Activated naive CD4-positive, alpha-beta T cell treated with anti-CD3 and anti-CD28 coated beads, Interleukin-2, amount 50 U/mL, for 72 hours (primary cell): ENCODE measurements around the gene TFCP2. TPM values are rescaled to one million over a fixed set of nuclear protein-coding genes. Genes with fewer than 3 reads are reported as not detected.
A peak's percentile ranks its signal among the peaks of the same experiment; 100 is the strongest.
"Not testable (repeated sequence)": the region's sequence is repeated elsewhere in the genome, so short reads cannot be mapped to it uniquely, and the experiment has no call there.

Experiments used
- ATAC-seq, 2 donors: fragments of 150-1000 bp; cut with Tn5 transposase; 2 replicates each; pipeline ENCODE4 v1.10.0; 2021; ENCODE audit warnings: mild to moderate bottlenecking in 2 of 2, moderate library complexity in 2 of 2
- DNase-seq, 2 donors: peaks; one replicate each; pipeline ENCODE4 v3.0.0; 2021 to 2022; ENCODE audit warnings: low spot score in 2 of 2
- H3K27ac Mint-ChIP-seq, 2 donors: one replicate each; pipeline ENCODE4 v1.8.0; 2022; ENCODE audit warnings: mild to moderate bottlenecking in 2 of 2, mixed read lengths in 2 of 2
- H3K36me3 Mint-ChIP-seq, 2 donors: one replicate each; pipeline ENCODE4 v1.8.0; 2022; ENCODE audit warnings: mixed read lengths in 2 of 2
- H3K9me3 Mint-ChIP-seq, 2 donors: one replicate each; pipeline ENCODE4 v1.8.0; 2022; ENCODE audit warnings: mixed read lengths in 2 of 2
- total RNA-seq, 2 donors: library from RNA; stranded (reverse); gene quantifications; one replicate each; pipeline ENCODE4 v1.2.3, GENCODE V29; 2022

TFCP2 gene, protein sequence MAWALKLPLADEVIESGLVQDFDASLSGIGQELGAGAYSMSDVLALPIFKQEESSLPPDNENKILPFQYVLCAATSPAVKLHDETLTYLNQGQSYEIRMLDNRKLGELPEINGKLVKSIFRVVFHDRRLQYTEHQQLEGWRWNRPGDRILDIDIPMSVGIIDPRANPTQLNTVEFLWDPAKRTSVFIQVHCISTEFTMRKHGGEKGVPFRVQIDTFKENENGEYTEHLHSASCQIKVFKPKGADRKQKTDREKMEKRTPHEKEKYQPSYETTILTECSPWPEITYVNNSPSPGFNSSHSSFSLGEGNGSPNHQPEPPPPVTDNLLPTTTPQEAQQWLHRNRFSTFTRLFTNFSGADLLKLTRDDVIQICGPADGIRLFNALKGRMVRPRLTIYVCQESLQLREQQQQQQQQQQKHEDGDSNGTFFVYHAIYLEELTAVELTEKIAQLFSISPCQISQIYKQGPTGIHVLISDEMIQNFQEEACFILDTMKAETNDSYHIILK
- 10 to 100 TPM; 29.7 to 32.3 TPM for total RNA-seq

DNA sequence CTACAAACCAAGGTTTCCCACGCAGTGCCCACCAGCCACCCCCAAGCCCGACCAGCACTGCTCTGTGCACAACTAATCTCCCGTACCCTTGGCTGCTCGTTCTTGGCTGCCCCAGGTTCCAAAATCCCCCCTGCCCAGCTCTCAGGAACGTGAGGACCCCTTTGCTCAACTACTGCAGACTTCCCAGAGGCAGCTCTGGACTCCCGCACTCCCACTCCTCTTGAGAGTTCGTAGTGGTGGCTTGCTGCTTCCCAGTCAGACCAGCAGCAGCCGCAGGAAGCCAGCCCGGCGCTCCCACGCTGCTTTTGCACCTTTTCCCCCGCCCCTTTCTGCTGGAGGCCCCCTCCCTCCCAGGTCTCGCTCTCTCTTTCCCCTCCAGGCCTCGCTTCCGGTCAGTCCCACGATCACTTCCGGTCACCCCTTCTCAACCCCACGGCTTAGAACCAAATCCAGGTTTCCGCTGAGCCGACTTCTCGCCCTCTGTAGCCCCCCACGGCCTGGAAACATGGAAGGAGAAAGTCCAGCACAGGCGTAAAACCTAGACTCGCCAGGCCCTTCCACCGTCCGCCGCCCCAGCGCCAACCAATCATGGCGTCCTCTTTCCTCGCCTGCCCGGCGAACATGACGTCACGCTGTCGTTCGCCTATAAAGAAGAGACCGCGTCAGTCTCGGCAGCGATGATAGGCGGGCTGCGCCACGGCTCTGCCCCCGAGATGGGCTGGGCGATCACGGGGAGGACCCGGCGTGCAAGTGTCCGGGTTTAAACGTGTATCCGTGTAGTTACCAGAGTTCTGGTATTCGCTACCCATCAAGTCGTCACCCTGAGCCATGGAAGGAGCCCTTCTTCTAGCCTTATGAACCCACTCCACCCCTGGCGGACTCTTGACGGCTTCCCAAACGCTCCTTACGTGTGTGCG lies at the start of gene TFCP2:
Gene TFCP2 (minus strand): TSS at position 621 of the 917 bp plus-strand sequence. CDS start 713 bp downstream, outside the sequence.
- DNase-seq, result peak; percentile 89 to 95
- Mint-ChIP-seq H3K9me3 (no peaks in the 10 kb centered on the region), H3K36me3 (peaks cover 0 to 6% of the 10 kb centered on the region in 2 donors), H3K27ac (peak within 1 kb of the TSS in 1 of 2 donors; percentile 50)
- peak; percentile 97 to 99 for ATAC-seq

DNA sequence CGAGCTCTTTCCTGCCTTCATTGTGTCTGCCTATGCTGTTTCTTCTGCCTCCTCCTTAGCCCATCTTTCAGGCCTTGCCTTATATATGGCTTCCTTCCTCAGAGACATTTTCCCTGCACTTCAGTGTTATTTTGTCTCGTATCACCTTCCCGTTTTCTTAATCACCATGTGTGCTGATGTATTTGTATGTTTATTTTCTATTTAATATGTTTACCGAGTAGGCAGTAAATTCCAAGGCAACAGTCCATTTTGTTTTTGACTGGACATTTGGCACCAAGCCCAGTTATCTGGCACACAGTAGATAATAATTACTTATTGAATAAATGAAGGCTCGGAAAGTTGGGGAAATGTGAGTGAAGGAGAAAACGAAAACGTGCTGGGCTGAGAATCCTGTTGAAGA lies 49.5 kb upstream of the TFCP2 start:
- peaks cover 0 to 5% of the 10 kb centered on the region in 2 donors for H3K36me3 Mint-ChIP-seq
- H3K27ac Mint-ChIP-seq, result no peak overlapping the region
- no peaks in the 10 kb centered on the region for H3K9me3 Mint-ChIP-seq
- no peak for DNase-seq
- ATAC-seq, result no peak

DNA sequence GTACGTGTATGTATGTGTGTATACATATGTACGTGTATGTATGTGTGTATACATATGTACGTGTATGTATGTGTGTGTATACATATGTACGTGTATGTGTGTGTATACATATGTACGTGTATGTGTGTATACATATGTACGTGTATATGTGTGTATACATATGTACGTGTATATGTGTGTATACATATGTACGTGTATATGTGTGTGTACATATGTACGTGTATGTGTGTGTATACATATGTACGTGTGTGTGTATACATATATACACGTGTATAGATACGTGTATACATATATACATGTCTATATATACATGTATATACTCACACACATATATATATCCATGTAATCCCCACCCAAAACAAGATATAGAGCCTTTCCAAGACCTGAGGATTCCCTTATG lies 46.9 kb upstream of the TFCP2 start:
- not testable (repeated sequence) for ATAC-seq, H3K27ac Mint-ChIP-seq, H3K36me3 Mint-ChIP-seq, H3K9me3 Mint-ChIP-seq, DNase-seq

DNA sequence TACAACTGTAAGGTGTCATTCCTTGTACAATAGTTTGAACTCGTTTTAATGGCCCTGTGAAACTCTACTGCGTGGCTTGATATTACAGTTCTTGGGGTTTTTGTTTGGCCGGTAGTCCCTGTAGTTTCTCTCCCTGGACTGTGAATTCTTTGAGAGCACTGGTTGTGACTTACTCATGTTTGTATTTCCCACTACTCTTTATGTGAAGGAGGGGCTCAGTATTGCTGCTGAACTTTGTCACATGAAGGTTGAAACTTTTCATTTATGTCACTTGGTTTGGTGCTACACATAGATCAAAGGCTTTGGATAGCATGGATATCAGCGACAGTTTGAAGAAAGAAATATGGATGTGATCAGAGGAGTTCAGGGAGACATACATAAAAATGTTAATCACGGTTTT lies 46.4 kb upstream of the TFCP2 start:
- H3K36me3 Mint-ChIP-seq, result peaks cover 3 to 5% of the 10 kb centered on the region in 2 donors
- H3K27ac Mint-ChIP-seq, result peak overlapping the region; percentile 25 to 91
- DNase-seq, result no peak
- ATAC-seq, result no peak
- H3K9me3 Mint-ChIP-seq, result peaks cover 0 to 2% of the 10 kb centered on the region in 2 donors

DNA sequence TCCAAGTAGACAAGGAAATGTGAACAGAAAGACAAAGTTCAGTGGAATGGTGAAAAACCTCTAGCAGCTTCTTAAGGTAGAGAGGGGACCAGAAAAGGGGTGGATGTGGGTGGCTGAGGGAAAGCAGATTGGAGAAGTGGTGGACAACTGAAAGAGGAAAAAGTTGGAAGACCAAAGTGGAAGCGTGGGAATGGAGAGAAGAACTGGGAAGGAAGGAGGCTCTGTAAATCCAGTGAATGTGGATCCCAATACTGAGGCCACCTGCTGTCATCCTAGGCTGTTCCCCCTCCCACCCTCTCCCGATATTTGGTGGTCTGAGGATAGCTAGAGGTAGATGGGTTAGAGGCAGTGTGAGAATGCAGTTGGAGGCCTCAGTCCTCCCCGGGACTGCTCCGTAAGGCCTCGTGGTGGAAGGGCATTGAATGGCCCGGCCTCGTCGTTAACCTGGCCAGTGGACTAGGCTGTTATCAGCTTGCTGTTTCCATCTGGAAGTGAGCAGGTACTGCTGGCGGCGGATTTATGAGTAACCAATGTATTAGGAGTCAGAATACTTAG lies 45.7 kb upstream of the TFCP2 start:
- H3K36me3 Mint-ChIP-seq, result peaks cover 5 to 6% of the 10 kb centered on the region in 2 donors
- peak overlapping the region; percentile 68 to 91 for H3K27ac Mint-ChIP-seq
- ATAC-seq, result no peak
- no peak for DNase-seq
- H3K9me3 Mint-ChIP-seq, result peaks cover 0 to 4% of the 10 kb centered on the region in 2 donors

DNA sequence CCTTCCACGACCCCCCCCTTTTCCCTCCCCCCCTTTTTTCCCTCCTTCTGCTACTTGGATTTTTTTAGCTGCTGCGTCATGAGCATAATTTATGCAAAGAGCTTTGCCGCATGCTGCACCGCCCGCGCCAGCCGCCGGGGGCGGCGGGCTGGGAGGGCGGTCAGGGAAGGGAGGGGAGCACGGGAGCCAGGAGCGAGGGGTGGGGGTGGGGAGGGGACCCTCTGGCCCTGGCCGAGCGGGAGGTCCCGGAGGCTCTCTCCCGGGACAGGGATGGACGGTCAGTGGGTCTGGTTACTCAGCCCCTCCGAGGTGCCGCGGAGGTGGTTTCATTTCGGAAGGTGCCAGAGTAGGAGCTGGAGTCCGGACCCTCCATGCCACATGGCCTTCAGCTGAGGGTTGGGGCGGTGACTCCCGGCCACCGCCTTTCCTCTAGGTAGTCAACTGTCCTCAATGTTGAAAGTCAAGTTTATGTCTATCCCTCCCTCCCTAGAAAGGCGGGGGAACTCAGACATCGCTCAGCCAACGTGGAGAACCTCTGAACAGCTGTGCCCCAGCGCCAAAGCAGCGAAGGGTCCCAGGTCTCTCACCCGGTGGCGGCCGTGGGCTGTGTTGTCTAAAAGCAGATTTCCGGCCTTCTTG lies 45.2 kb upstream of the TFCP2 start, which contains the start of gene POU6F1:
Gene POU6F1 (minus strand): TSS at position 95 of the 639 bp plus-strand sequence. CDS start 11,226 bp downstream, outside the sequence.
- peaks cover 0 to 4% of the 10 kb centered on the region in 2 donors for H3K9me3 Mint-ChIP-seq
- DNase-seq (peak; percentile 65 to 74), ATAC-seq (peak; percentile 82)
- H3K36me3 Mint-ChIP-seq, result peaks cover 5 to 6% of the 10 kb centered on the region in 2 donors
- peak within 1 kb of the TSS; percentile 72 to 91 for H3K27ac Mint-ChIP-seq

DNA sequence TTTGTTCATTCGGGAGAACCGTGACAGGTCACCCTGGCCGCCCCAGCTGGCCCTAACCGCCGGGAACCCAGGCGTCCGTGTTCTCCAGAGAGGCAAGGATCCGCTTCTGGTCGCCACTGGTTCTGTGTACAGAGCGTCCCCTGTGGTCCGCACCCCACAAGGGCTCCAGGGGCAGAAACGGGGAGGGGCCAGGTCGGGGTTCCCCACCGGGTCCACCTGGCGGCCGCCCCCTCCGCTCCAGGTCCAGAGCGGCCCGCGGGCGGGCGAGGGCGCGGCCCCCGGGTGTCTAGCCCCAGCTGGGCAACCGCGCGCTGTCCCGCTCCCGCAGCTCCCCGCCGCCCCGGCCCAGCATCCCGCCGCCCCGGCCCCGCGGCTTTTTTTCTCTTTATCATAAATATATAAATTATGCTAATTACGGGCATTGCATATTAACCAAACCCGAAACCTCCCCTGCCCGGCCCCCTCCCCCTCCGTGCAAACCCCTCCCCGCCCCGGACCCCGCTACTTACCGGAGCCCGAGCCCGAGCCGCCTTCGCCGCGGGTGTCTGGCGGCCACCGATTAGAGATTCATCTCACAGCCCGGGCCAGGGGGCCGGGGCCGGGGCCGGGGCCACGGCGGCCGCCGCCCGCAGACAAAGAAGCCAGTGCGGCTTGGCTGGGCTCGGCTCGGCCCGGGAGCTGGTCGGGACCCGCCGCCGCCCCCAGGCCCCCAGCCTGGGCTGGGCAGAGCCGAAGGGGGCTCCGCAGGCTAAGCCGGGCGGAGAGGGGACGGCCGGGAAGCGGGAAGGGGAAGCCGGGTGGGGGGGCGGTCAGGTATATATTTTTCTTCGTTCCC lies 44.4 kb upstream of the TFCP2 start:
- peaks cover 0 to 4% of the 10 kb centered on the region in 2 donors for H3K9me3 Mint-ChIP-seq
- H3K36me3 Mint-ChIP-seq, result peaks cover 5 to 6% of the 10 kb centered on the region in 2 donors
- ATAC-seq (peak; percentile 57 to 62), DNase-seq (peak in 1 of 2 donors; percentile 34)
- peak overlapping the region in 1 of 2 donors; percentile 91 for H3K27ac Mint-ChIP-seq

DNA sequence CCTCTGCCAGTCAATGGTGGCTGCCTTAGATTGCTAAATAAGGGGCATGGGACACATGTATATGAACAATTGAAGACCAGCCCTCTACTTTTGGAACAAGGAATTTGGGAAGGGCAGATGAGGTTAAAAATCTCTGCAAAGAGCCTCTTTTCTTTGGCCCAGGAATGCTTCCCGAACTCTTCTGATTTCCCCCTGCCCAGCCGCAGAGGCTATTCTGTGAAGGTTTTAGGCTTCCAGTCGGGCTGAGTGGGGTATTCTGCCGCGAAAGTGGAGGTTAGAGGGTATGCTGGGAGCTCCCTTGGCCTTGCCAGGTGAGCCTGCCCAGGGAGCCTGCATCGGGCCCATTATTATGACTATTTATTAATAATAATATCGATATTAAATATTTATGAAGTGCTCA lies 43.7 kb upstream of the TFCP2 start:
- Mint-ChIP-seq H3K36me3 (peaks cover 5 to 6% of the 10 kb centered on the region in 2 donors), H3K9me3 (peaks cover 0 to 4% of the 10 kb centered on the region in 2 donors), H3K27ac (no peak overlapping the region)
- no peak for ATAC-seq
- DNase-seq, result no peak

DNA sequence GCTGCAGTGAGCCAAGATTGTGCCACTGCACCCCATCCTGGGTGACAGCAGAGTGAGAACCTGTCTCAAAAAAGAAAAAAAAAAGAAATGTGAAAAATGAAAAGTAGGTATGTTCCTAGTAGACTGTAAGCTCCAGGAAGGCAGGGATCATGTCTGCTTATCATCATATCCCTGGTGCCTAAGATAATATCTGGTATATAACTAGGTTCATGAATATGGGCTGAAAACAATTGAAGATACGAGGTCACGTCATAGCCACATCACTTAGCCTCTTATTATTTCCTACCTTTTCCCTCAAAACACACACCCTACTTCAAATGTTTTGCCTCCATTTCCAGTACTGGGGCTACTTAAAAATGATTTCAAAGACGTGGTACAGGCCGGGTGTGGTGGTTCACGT lies 42.0 kb upstream of the TFCP2 start:
- no peak overlapping the region for H3K27ac Mint-ChIP-seq
- H3K36me3 Mint-ChIP-seq, result peaks cover 5 to 6% of the 10 kb centered on the region in 2 donors
- H3K9me3 Mint-ChIP-seq, result peaks cover 0 to 4% of the 10 kb centered on the region in 2 donors
- no peak for DNase-seq
- no peak for ATAC-seq

DNA sequence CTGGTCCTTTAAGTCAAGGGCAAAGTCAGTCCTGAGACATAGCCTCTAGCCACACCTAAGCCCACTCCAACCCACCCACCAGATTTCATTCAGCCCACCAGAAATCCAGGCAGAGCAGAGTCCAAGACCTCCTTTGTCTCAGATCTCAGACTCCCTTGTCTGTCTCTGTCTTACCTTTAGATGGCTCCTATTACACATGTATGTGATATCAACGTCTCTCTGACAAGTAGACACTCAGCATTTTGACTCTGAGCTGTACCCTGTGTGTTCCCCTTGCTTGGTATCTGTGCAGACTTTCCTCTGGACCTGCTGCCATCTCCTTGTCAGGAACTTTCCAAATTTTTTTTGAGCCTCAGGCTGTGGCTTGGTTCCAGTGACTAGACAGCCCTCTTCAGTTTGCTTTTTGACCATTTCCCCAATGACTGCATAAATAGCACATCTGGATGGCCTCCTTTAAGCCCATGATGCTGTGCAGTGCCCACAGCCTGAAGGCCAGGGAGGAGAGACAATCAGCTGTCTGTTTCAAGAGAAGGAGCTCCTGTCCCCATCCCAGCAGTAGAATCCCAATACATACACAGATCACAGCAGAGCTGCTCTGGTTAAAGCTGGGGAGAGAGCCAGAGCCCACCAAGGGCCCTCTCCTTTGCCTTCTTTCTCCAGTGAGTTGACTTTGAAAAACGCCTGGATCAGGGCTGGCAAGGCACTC lies 37.9 kb upstream of the TFCP2 start:
- no peak for ATAC-seq

DNA sequence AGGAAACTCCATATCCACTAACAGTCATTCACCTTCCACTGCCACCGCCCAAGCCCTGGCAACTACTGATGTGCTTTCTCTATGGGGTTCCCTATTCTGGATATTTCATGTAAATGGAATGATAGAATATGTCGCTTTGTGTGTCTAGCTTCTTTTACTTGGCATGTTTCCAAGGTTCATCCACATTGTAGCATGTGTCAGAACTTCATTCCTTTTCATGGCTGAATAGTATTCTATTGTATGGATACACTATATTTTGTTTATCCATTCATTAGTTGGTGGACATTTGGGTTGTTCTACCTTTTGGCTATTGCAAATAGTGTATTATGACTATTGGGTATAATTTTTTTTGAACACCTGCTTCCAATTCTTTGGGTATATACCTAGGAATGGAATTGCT lies 36.3 kb upstream of the TFCP2 start:
- DNase-seq (no peak), ATAC-seq (no peak)
- Mint-ChIP-seq H3K9me3 (peaks cover 0 to 1% of the 10 kb centered on the region in 2 donors), H3K27ac (no peak overlapping the region), H3K36me3 (peaks cover 0 to 3% of the 10 kb centered on the region in 2 donors)

More for the DNA sequence above, 37.9 kb upstream of the TFCP2 start:
- H3K36me3 Mint-ChIP-seq, result peaks cover 0 to 6% of the 10 kb centered on the region in 2 donors
- peaks cover 0 to 4% of the 10 kb centered on the region in 2 donors for H3K9me3 Mint-ChIP-seq
- no peak overlapping the region for H3K27ac Mint-ChIP-seq
- no peak for DNase-seq

DNA sequence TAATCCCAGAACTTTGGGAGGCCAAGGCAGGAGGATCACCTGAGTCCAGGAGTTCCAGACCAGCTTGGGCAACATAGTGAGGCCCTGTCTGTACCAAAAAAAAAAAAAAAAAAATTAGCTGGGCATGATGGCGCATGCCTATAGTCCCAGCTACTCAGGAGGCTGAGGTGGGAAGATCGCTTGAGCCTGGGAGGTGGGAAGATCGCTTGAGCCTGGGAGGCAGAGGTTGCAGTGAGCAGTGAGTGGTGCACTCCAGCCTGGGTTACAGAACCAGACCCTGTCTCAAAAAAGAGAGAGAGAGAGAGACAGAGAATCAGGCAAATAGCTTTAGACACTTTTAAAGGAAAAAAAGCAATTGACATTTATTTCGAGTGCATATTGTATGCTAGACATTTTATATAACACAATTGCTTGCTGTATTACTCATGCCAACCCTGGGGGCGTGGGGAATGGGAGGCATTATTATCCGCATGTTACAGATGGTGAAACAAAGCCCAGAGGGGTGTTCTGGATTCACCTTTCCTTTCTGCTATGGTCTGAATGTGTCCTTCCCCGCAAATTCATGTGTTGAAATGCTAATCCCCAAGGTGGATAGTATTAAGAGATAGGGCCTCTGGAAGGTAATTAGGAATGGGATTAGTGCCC lies 35.2 kb upstream of the TFCP2 start:
- Mint-ChIP-seq H3K36me3 (no peaks in the 10 kb centered on the region), H3K9me3 (no peaks in the 10 kb centered on the region), H3K27ac (peak overlapping the region; percentile 1 to 79)
- ATAC-seq (no peak), DNase-seq (no peak)

DNA sequence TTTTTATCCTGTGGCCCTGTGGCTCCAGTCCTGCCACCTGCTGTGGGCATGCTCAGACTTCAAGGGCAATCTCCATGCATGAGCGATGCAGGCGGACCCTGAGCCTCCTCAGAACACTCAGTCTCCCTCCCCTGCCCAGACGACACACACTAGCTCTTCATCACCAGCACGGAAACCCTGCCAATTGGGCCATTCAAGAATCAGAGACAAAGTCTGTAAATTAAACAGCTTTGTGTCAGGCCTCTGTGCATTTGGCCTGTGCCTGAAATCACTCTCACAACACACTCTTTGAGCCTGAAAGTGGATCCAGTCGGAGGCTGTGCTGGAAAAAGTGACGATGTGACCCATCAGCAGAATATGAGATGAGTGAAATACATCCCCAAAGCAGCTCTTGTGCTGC lies 32.4 kb upstream of the TFCP2 start:
- no peaks in the 10 kb centered on the region for H3K9me3 Mint-ChIP-seq
- H3K27ac Mint-ChIP-seq, result no peak overlapping the region
- no peaks in the 10 kb centered on the region for H3K36me3 Mint-ChIP-seq
- no peak for ATAC-seq
- DNase-seq, result no peak

DNA sequence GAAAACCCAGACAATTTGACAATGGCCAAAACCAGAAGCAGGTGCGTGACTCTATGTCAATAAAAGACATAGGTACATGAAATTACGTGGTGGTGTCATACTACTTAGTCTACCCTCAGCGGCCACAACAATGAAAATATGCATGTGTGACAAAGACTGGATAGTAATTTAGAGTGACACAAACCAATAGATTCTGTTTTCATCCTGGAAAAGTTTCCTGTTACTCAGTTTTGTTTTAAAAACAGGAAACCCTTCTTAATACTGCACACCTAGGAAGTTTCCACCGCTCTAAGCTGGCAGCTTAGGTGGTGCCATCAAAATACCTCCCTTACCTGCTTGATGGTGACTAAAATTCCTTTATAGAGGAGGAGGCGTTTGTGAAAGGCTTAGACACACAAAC lies 29.8 kb upstream of the TFCP2 start:
- H3K36me3 Mint-ChIP-seq, result no peaks in the 10 kb centered on the region
- no peaks in the 10 kb centered on the region for H3K9me3 Mint-ChIP-seq
- peak overlapping the region; percentile 58 to 69 for H3K27ac Mint-ChIP-seq
- ATAC-seq (peak; percentile 87 to 94), DNase-seq (no peak)
